Measurements from ENCODE around the gene SMYD4.

The SMYD4 gene

DNA sequence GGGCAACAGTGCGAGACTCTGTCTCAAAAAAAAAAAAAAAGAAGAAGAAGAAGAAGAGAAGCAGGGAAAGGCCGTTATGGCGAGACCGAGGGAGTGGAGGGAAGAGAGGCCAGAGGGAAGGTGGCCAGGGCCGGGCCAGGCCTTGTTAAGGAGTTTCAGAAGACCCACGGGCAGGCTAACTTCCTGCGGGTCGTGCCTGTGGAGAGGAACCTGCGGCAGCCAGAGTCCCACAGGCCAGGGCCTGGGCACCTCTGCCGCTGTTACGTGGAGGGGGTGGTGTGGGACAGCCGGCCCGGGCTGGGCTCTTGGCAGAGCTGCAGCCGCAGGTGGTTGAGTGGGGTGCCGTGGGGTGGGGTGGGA, 99.8 kb downstream of the SMYD4 start:
- no peak for DNase-seq
